A549 (cell line): ENCODE data around the gene SLITRK5. TPM values are rescaled to one million over a fixed set of nuclear protein-coding genes. Genes with fewer than 3 reads are reported as not detected.
A peak's percentile ranks its signal among the peaks of the same experiment; 100 is the strongest.

Experiments used
- ATAC-seq, 2 experiments: fragments of 200-7000 bp in 1 of 2; fragments of >200 bp in 1 of 2; cut with Nextera tagmentation in 1 of 2; cut with Tn5 transposase in 1 of 2; 3 replicates each; pipeline versions ENCODE4 v1.8.0 to v1.9.1; 2018 to 2020; ENCODE audit warnings: mild to moderate bottlenecking in 1 of 2, moderate library complexity in 1 of 2
- CTCF ChIA-PET: fragments of 300-600 bp; sonication (Branson Sonifier 250); formaldehyde crosslinking; extraction: SDS; loops from one replicate; lab custom pipeline; 2021; ENCODE audit warnings: antibody characterized with exemption, inconsistent platforms; lab: Yijun Ruan, JAX
- POLR2A ChIA-PET: fragments of 350-600 bp; formaldehyde crosslinking; extraction: SDS; loops from one replicate; lab custom pipeline; 2021; ENCODE audit warnings: antibody characterized with exemption, inconsistent platforms; lab: Yijun Ruan, JAX
- DNase-seq, 2 experiments: peaks; one replicate each; pipeline versions ENCODE4 v3.0.0 to v3.0.0-alpha.2; 2011 to 2016; ENCODE audit warnings: low read depth in 1 of 2, low spot score in 1 of 2
- FAIRE-seq: peaks from 2 replicates; lab custom pipeline; 2011; peaks lifted over from hg19 to GRCh38; lab: Jason Lieb, UNC
- H3K27ac ChIP-seq, 2 experiments: fragments of >200 bp; sonication (Bioruptor Twin); formaldehyde crosslinking; 3 replicates each; pipeline ENCODE4 v1.5.1; 2016 to 2017
- H3K4me1 ChIP-seq: fragments of >200 bp; sonication (Bioruptor Twin); formaldehyde crosslinking; 3 replicates; pipeline ENCODE4 v1.6.1; 2016
- H3K4me2 ChIP-seq: fragments of >200 bp; sonication (Bioruptor Twin); formaldehyde crosslinking; 3 replicates; pipeline ENCODE4 v1.6.1; 2016
- H3K4me3 ChIP-seq: fragments of >200 bp; sonication (Bioruptor Twin); formaldehyde crosslinking; 3 replicates; pipeline ENCODE4 v1.5.1; 2016
- H3K9me3 ChIP-seq: fragments of >200 bp; sonication (Bioruptor Twin); formaldehyde crosslinking; 3 replicates; pipeline ENCODE4 v1.6.1; 2016
- BHLHE40 ChIP-seq: IDR thresholded peaks from 2 replicates; pipeline ENCODE4 v1.6.1; 2012; ENCODE audit warnings: low read depth, low read length, inconsistent platforms
- CBX8 ChIP-seq: fragments of 200-600 bp; sonication (generic); IDR thresholded peaks from 2 replicates; pipeline ENCODE4 v1.6.1; 2016
- CEBPB ChIP-seq, 2 experiments: fragments of >200 bp in 1 of 2; sonication (Bioruptor Twin) in 1 of 2; formaldehyde crosslinking in 1 of 2; IDR thresholded peaks; 2 replicates each; pipeline ENCODE4 v1.6.1; 2012 to 2016
- EHF ChIP-seq: fragments of 250-450 bp; sonication (Bioruptor Pico); IDR thresholded peaks from 2 replicates; pipeline ENCODE4 v1.5.0; 2020; ENCODE audit warnings: mild to moderate bottlenecking
- EP300 ChIP-seq, 2 experiments: fragments of >200 bp; sonication (Bioruptor Twin); formaldehyde crosslinking; IDR thresholded peaks; 2 replicates in 1 of 2; 3 replicates in 1 of 2; pipeline ENCODE4 v1.6.1; 2016 to 2017
- FOSB ChIP-seq: fragments of 250-450 bp; sonication (Bioruptor Pico); IDR thresholded peaks from 2 replicates; pipeline ENCODE4 v1.5.0; 2020; ENCODE audit warnings: mild to moderate bottlenecking, moderate library complexity
- FOSL2 ChIP-seq, 2 experiments: fragments of 450-650 bp in 1 of 2; fragments of >200 bp in 1 of 2; sonication (Bioruptor Twin) in 1 of 2; formaldehyde crosslinking; IDR thresholded peaks; 2 replicates each; pipeline versions ENCODE4 v1.5.0 to v1.6.1; 2016 to 2020; ENCODE audit warnings: mild to moderate bottlenecking in 1 of 2, moderate library complexity in 1 of 2
- FOXS1 ChIP-seq: fragments of 250-450 bp; sonication (Bioruptor Pico); IDR thresholded peaks from 2 replicates; pipeline ENCODE4 v1.5.0; 2020; ENCODE audit warnings: mild to moderate bottlenecking, moderate library complexity
- HEYL ChIP-seq: fragments of 250-450 bp; sonication (Bioruptor Pico); IDR thresholded peaks from 2 replicates; pipeline ENCODE4 v1.8.0; 2021; ENCODE audit warnings: mild to moderate bottlenecking, moderate library complexity
- HOXB13 ChIP-seq: fragments of 250-450 bp; sonication (Bioruptor Pico); IDR thresholded peaks from 2 replicates; pipeline ENCODE4 v1.5.0; 2020; ENCODE audit warnings: low read depth, mild to moderate bottlenecking, moderate library complexity
- JUN ChIP-seq, 2 experiments: fragments of >200 bp; sonication (Bioruptor Twin); formaldehyde crosslinking; IDR thresholded peaks; 2 replicates in 1 of 2; 3 replicates in 1 of 2; pipeline ENCODE4 v1.6.1; 2016 to 2017
- JUNB ChIP-seq: fragments of >200 bp; sonication (Bioruptor Twin); formaldehyde crosslinking; IDR thresholded peaks from 2 replicates; pipeline ENCODE4 v1.6.1; 2016
- KDM5A ChIP-seq: fragments of 200-600 bp; sonication (generic); IDR thresholded peaks from 2 replicates; pipeline ENCODE4 v1.6.1; 2016; ENCODE audit warnings: antibody characterized with exemption, mild to moderate bottlenecking
- MAFK ChIP-seq: fragments of 450-650 bp; IDR thresholded peaks from 2 replicates; pipeline ENCODE4 v1.6.1; 2014; ENCODE audit not compliant: partially characterized antibody
- MAZ ChIP-seq: fragments of 150-350 bp; IDR thresholded peaks from 2 replicates; pipeline ENCODE4 v1.6.1; 2014; ENCODE audit warnings: antibody characterized with exemption, low read depth, low read length, borderline replicate concordance
- MYC ChIP-seq: IDR thresholded peaks from 2 replicates; pipeline ENCODE4 v1.6.1; 2012; ENCODE audit warnings: mild to moderate bottlenecking, inconsistent platforms, low read length, improper control_type of control experiment, borderline replicate concordance
- NPAS2 ChIP-seq: fragments of 250-450 bp; sonication (Bioruptor Pico); IDR thresholded peaks from 2 replicates; pipeline ENCODE4 v1.8.0; 2022; ENCODE audit warnings: mild to moderate bottlenecking, moderate library complexity, borderline replicate concordance
- POLR2A ChIP-seq: IDR thresholded peaks from 2 replicates; pipeline ENCODE4 v1.6.1; 2012; ENCODE audit warnings: mild to moderate bottlenecking, low read length
- RAD21 ChIP-seq, 2 experiments: fragments of >200 bp in 1 of 2; sonication (Bioruptor Twin) in 1 of 2; formaldehyde crosslinking in 1 of 2; IDR thresholded peaks in 1 of 2; conservative IDR thresholded peaks in 1 of 2; 2 replicates in 1 of 2; 3 replicates in 1 of 2; pipeline ENCODE4 v1.6.1; 2012 to 2018; ENCODE audit warnings: inconsistent platforms in 1 of 2
- RFX5 ChIP-seq: fragments of 450-650 bp; IDR thresholded peaks from 2 replicates; pipeline ENCODE4 v1.7.1; 2014; ENCODE audit warnings: antibody characterized with exemption, mild to moderate bottlenecking, moderate library complexity
- RNF2 ChIP-seq: fragments of 200-600 bp; sonication (generic); IDR thresholded peaks from 2 replicates; pipeline ENCODE4 v1.6.1; 2016; ENCODE audit warnings: low read depth, mild to moderate bottlenecking, antibody characterized with exemption, moderate library complexity, borderline replicate concordance
- SMC3 ChIP-seq: fragments of >200 bp; sonication (Bioruptor Twin); formaldehyde crosslinking; IDR thresholded peaks from 3 replicates; pipeline ENCODE4 v1.6.1; 2018; ENCODE audit warnings: inconsistent platforms
- SREBF2 ChIP-seq: fragments of 450-650 bp; IDR thresholded peaks from 2 replicates; pipeline ENCODE4 v1.6.1; 2014; ENCODE audit warnings: mild to moderate bottlenecking, moderate library complexity
- TP53 ChIP-seq: fragments of 250-450 bp; sonication (Bioruptor Pico); IDR thresholded peaks from 2 replicates; pipeline ENCODE4 v1.5.0; 2021; ENCODE audit warnings: mild to moderate bottlenecking, moderate library complexity
- ZNF302 ChIP-seq: fragments of 250-450 bp; sonication (Bioruptor Pico); IDR thresholded peaks from 2 replicates; pipeline ENCODE4 v1.9.0; 2021; ENCODE audit warnings: inconsistent platforms, mild to moderate bottlenecking, moderate library complexity
- WGBS: methylation state at CpG from one replicate; pipeline ENCODE4 v1.1.6; 2017; ENCODE audit errors: missing lambda C conversion rate; 5-methylcytosine and 5-hydroxymethylcytosine counted together
- polyA plus RNA-seq, 4 experiments: library from polyadenylated mRNA; depleted of rRNA in 3 of 4; stranded (reverse); fragments of >200 nt; fragmentation: RNase III in 1 of 4; extraction: RNeasy Plus Mini Kit Qiagen cat#74134 plus additional on column Dnase treatment in 1 of 4; gene quantifications; 2 replicates in 3 of 4; 3 replicates in 1 of 4; pipeline ENCODE4 v1.2.3, GENCODE V29; 2011 to 2017
- TF ChIP-seq, protein P1 (sequence below): fragments of >200 bp; sonication (Bioruptor Twin); formaldehyde crosslinking; IDR thresholded peaks from 3 replicates; pipeline ENCODE4 v1.6.1; 2016
- TF ChIP-seq, protein P2 (sequence below): fragments of 250-450 bp; sonication (Bioruptor Pico); IDR thresholded peaks from 2 replicates; pipeline ENCODE4 v1.5.0; 2021; ENCODE audit warnings: mild to moderate bottlenecking, moderate library complexity, borderline replicate concordance
- TF ChIP-seq, protein P3 (sequence below): IDR thresholded peaks from 2 replicates; pipeline ENCODE4 v1.6.1; 2012
- TF ChIP-seq, protein P4 (sequence below): fragments of 200-600 bp; sonication (generic); IDR thresholded peaks from 2 replicates; pipeline ENCODE4 v1.6.1; 2016; ENCODE audit warnings: antibody characterized with exemption, mild to moderate bottlenecking, moderate library complexity

SLITRK5 gene
- polyA plus RNA-seq, 2 of the 4 experiments (the other 2 are of a cell fraction) = 0.22 to 0.28 TPM

DNA sequence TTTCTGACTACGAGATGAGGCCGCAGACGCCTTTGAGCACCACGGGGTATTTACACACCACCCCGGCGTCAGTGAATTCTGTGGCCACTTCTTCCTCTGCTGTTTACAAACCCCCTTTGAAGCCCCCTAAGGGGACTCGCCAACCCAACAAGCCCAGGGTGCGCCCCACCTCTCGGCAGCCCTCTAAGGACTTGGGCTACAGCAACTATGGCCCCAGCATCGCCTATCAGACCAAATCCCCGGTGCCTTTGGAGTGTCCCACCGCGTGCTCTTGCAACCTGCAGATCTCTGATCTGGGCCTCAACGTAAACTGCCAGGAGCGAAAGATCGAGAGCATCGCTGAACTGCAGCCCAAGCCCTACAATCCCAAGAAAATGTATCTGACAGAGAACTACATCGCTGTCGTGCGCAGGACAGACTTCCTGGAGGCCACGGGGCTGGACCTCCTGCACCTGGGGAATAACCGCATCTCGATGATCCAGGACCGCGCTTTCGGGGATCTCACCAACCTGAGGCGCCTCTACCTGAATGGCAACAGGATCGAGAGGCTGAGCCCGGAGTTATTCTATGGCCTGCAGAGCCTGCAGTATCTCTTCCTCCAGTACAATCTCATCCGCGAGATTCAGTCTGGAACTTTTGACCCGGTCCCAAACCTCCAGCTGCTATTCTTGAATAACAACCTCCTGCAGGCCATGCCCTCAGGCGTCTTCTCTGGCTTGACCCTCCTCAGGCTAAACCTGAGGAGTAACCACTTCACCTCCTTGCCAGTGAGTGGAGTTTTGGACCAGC lies 5.3 kb downstream of the SLITRK5 start:
- DNase-seq (no peak), ATAC-seq (no peak), FAIRE-seq (no peak)
- no peak for TF ChIP-seq FOSL2 (IDR thresholded peaks at IDR 0.05)
- TF ChIP-seq FOSL2 (CRISPR knock-in tag; IDR thresholded peaks at IDR 0.05) = no peak
- TF ChIP-seq EHF (CRISPR knock-in tag) = no peak
- TF ChIP-seq, protein P1, sequence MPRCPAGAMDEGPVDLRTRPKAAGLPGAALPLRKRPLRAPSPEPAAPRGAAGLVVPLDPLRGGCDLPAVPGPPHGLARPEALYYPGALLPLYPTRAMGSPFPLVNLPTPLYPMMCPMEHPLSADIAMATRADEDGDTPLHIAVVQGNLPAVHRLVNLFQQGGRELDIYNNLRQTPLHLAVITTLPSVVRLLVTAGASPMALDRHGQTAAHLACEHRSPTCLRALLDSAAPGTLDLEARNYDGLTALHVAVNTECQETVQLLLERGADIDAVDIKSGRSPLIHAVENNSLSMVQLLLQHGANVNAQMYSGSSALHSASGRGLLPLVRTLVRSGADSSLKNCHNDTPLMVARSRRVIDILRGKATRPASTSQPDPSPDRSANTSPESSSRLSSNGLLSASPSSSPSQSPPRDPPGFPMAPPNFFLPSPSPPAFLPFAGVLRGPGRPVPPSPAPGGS = no peak
- TF ChIP-seq CBX8 = no peak
- TF ChIP-seq SMC3 = no peak
- no peak for TF ChIP-seq MAZ
- no peak for TF ChIP-seq ZNF302 (CRISPR knock-in tag)
- TF ChIP-seq CEBPB (IDR thresholded peaks at IDR 0.05) = no peak
- no peak for TF ChIP-seq POLR2A
- no peak for TF ChIP-seq TP53 (CRISPR knock-in tag)
- TF ChIP-seq KDM5A = no peak
- TF ChIP-seq NPAS2 (CRISPR knock-in tag) = no peak
- TF ChIP-seq JUNB = no peak
- no peak for TF ChIP-seq FOXS1
- TF ChIP-seq, protein P2, sequence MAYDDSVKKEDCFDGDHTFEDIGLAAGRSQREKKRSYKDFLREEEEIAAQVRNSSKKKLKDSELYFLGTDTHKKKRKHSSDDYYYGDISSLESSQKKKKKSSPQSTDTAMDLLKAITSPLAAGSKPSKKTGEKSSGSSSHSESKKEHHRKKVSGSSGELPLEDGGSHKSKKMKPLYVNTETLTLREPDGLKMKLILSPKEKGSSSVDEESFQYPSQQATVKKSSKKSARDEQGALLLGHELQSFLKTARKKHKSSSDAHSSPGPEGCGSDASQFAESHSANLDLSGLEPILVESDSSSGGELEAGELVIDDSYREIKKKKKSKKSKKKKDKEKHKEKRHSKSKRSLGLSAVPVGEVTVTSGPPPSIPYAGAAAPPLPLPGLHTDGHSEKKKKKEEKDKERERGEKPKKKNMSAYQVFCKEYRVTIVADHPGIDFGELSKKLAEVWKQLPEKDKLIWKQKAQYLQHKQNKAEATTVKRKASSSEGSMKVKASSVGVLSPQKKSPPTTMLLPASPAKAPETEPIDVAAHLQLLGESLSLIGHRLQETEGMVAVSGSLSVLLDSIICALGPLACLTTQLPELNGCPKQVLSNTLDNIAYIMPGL (CRISPR knock-in tag) = no peak
- no peak for TF ChIP-seq HOXB13 (CRISPR knock-in tag)
- Histone ChIP-seq H3K27ac (no peak overlapping the region), H3K4me1 (peaks cover 11% of the 10 kb centered on the region; the same call in 2 of the 3 replicates), H3K9me3 (no peaks in the 10 kb centered on the region), H3K4me2 (no peak overlapping the region), H3K4me3 (no peak overlapping the region)
- CTCF ChIA-PET = no interaction called here
- WGBS = 95% methylated on average over 31 of the region's 33 CpGs
- POLR2A ChIA-PET = no interaction called here

DNA sequence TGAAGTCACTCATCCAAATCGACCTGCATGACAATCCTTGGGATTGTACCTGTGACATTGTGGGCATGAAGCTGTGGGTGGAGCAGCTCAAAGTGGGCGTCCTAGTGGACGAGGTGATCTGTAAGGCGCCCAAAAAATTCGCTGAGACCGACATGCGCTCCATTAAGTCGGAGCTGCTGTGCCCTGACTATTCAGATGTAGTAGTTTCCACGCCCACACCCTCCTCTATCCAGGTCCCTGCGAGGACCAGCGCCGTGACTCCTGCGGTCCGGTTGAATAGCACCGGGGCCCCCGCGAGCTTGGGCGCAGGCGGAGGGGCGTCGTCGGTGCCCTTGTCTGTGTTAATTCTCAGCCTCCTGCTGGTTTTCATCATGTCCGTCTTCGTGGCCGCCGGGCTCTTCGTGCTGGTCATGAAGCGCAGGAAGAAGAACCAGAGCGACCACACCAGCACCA lies 5.9 kb downstream of the SLITRK5 start:
- ATAC-seq (no peak), FAIRE-seq (no peak), DNase-seq (no peak)
- Histone ChIP-seq H3K4me2 (peak overlapping the region; percentile 98), H3K27ac (no peak overlapping the region), H3K9me3 (no peaks in the 10 kb centered on the region), H3K4me3 (no peak overlapping the region; the same call in 2 of the 3 replicates), H3K4me1 (peaks cover 11% of the 10 kb centered on the region; the same call in 2 of the 3 replicates)
- ChIA-PET POLR2A (no interaction called here), CTCF (no interaction called here)
- no peak for TF ChIP-seq MYC
- TF ChIP-seq HEYL (CRISPR knock-in tag) = no peak
- TF ChIP-seq, protein P3, sequence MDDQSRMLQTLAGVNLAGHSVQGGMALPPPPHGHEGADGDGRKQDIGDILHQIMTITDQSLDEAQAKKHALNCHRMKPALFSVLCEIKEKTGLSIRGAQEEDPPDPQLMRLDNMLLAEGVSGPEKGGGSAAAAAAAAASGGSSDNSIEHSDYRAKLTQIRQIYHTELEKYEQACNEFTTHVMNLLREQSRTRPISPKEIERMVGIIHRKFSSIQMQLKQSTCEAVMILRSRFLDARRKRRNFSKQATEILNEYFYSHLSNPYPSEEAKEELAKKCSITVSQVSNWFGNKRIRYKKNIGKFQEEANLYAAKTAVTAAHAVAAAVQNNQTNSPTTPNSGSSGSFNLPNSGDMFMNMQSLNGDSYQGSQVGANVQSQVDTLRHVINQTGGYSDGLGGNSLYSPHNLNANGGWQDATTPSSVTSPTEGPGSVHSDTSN = no peak
- TF ChIP-seq SREBF2 = no peak
- no peak for TF ChIP-seq RFX5
- no peak for TF ChIP-seq MAFK
- TF ChIP-seq EP300 (IDR thresholded peaks at IDR 0.05) = no peak
- no peak for TF ChIP-seq JUN (IDR thresholded peaks at IDR 0.05)
- TF ChIP-seq RAD21 (conservative IDR thresholded peaks at IDR 0.05 in 1 of 2, IDR thresholded peaks at IDR 0.05 in 1 of 2) = no peak
- TF ChIP-seq RNF2 = no peak
- TF ChIP-seq, protein P1 = no peak
- no peak for TF ChIP-seq FOSB
- TF ChIP-seq EHF (CRISPR knock-in tag) = no peak
- TF ChIP-seq, protein P4, sequence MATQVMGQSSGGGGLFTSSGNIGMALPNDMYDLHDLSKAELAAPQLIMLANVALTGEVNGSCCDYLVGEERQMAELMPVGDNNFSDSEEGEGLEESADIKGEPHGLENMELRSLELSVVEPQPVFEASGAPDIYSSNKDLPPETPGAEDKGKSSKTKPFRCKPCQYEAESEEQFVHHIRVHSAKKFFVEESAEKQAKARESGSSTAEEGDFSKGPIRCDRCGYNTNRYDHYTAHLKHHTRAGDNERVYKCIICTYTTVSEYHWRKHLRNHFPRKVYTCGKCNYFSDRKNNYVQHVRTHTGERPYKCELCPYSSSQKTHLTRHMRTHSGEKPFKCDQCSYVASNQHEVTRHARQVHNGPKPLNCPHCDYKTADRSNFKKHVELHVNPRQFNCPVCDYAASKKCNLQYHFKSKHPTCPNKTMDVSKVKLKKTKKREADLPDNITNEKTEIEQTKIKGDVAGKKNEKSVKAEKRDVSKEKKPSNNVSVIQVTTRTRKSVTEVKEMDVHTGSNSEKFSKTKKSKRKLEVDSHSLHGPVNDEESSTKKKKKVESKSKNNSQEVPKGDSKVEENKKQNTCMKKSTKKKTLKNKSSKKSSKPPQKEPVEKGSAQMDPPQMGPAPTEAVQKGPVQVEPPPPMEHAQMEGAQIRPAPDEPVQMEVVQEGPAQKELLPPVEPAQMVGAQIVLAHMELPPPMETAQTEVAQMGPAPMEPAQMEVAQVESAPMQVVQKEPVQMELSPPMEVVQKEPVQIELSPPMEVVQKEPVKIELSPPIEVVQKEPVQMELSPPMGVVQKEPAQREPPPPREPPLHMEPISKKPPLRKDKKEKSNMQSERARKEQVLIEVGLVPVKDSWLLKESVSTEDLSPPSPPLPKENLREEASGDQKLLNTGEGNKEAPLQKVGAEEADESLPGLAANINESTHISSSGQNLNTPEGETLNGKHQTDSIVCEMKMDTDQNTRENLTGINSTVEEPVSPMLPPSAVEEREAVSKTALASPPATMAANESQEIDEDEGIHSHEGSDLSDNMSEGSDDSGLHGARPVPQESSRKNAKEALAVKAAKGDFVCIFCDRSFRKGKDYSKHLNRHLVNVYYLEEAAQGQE = no peak
- no peak for TF ChIP-seq BHLHE40
- 97% methylated on average over 26 of the region's 29 CpGs for WGBS
